NCI-H2081 (cell line): ENCODE data around the gene CAMTA1.

Experiments
- DNase-seq, 2 experiments: peaks; one replicate each; lab custom pipeline; 2025; lab: John Stamatoyannopoulos, UW

The CAMTA1 gene

GRCh38 chr1:7287013-7287412, 501.8 kb downstream of the CAMTA1 start:
- DNase-seq: no peak

GRCh38 chr1:7288992-7289391, 503.7 kb downstream of the CAMTA1 start:
- DNase-seq: no peak

- no peak for DNase-seq
Observed at GRCh38 chr1:7289694-7290093, 504.4 kb downstream of the CAMTA1 start.

- DNase-seq: peak in 1 of 2 experiments; percentile 14
Observed at GRCh38 chr1:7290971-7291970, 506.0 kb downstream of the CAMTA1 start.

GRCh38 chr1:7292036-7292681, 506.9 kb downstream of the CAMTA1 start:
- no peak for DNase-seq

- DNase-seq: no peak
Observed at GRCh38 chr1:7292714-7293419, 507.6 kb downstream of the CAMTA1 start.

- DNase-seq: no peak
Observed at GRCh38 chr1:7293702-7294629, 508.7 kb downstream of the CAMTA1 start.

GRCh38 chr1:7294636-7295035, 509.4 kb downstream of the CAMTA1 start:
- DNase-seq: no peak

- no peak for DNase-seq
Observed at GRCh38 chr1:7295946-7296345, 510.7 kb downstream of the CAMTA1 start.

- DNase-seq: no peak
Observed at GRCh38 chr1:7296968-7297367, 511.7 kb downstream of the CAMTA1 start.

GRCh38 chr1:7298145-7298544, 512.9 kb downstream of the CAMTA1 start:
- DNase-seq: no peak

GRCh38 chr1:7298749-7299151, 513.5 kb downstream of the CAMTA1 start:
- DNase-seq: no peak

GRCh38 chr1:7299329-7299799, 514.1 kb downstream of the CAMTA1 start:
- DNase-seq: peak in 1 of 2 experiments; percentile 14

GRCh38 chr1:7299994-7300393, 514.7 kb downstream of the CAMTA1 start:
- DNase-seq: no peak

- DNase-seq: no peak
Observed at GRCh38 chr1:7300893-7301663, 515.8 kb downstream of the CAMTA1 start.

GRCh38 chr1:7301664-7301981, 516.4 kb downstream of the CAMTA1 start:
- DNase-seq: no peak

- DNase-seq: no peak
Observed at GRCh38 chr1:7302126-7302525, 516.9 kb downstream of the CAMTA1 start.

GRCh38 chr1:7302873-7303272, 517.6 kb downstream of the CAMTA1 start:
- DNase-seq: peak in 1 of 2 experiments; percentile 30

GRCh38 chr1:7303554-7304317, 518.5 kb downstream of the CAMTA1 start:
- no peak for DNase-seq

GRCh38 chr1:7313081-7313546, 527.9 kb downstream of the CAMTA1 start:
- peak; percentile 54 to 58 for DNase-seq
